ENCODE measurements around the gene SSBP3. TPM values are rescaled to one million over a fixed set of nuclear protein-coding genes. Genes with fewer than 3 reads are reported as not detected.
A peak's percentile ranks its signal among the peaks of the same experiment; 100 is the strongest.

The SSBP3 gene
- total and polyA plus RNA-seq, 2 experiments from 2014 or later, result 47.4 to 68.6 TPM

DNA sequence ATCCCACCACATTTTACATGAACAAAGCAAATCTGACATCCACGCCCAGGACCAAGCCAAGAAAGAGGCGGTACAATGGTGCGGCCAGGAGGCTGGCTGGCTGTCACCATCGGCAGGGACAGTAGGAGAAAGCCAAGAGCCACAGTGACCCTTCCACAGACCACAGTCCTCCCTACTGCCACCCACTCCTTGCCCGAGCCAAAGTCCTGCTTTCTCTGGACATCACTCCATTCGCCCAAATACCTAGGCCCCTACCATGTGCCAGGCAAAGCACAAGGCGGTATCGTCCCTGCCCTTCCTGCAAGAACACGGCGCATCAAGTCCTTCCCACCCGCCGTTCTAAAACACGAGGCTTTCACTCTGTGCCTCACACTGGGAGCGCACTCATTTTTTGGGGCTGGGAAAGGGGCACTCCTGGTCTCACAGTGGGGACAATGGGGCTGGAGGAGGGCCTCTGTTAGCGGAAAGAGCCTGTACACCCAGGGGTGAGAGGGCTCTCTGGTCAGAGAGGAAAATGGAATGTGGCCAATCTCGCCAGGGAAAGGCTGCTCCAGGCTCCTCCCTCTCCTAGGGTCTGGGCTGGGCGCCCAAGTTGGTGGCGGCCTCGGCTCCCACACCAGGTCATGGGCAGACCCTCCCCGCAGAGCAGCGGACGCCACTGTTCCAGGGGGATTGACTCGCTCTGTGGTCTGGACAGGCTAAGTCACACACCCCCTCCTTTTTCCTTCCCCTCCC is 26.5 kb downstream of the SSBP3 start:
- peak overlapping the region; percentile 78 for H3K4me2 ChIP-seq
- H3K27me3 ChIP-seq (ENCODE audit: insufficient read depth), result no peaks in the 10 kb centered on the region
- H3K36me3 ChIP-seq (ENCODE audit: insufficient read depth), result peaks cover under 1% of the 10 kb centered on the region; the same call in 1 of the 2 replicates
- peaks cover 69% of the 10 kb centered on the region for H3K4me1 Mint-ChIP-seq
- peaks cover 15% of the 10 kb centered on the region for H3F3A ChIP-seq (replicated peaks; ENCODE audit: low read depth)
- H3K79me2 ChIP-seq (replicated peaks; ENCODE audit: insufficient read depth), result peaks cover 97% of the 10 kb centered on the region
- no peak overlapping the region; the same call in 2 of the 3 replicates for H3K4me3 Mint-ChIP-seq
- no peak overlapping the region for H2AFZ ChIP-seq
- H3K4me1 ChIP-seq (ENCODE audit: insufficient read depth), result peaks cover 69% of the 10 kb centered on the region
- H3K4me3 ChIP-seq, result no peak overlapping the region
- peak overlapping the region; percentile 98 for H3K27ac ChIP-seq (ENCODE audit: low read depth)
- ATAC-seq, result peak; percentile 21
- peaks cover 9% of the 10 kb centered on the region for H3K27me3 Mint-ChIP-seq (ENCODE audit: insufficient read depth, low read depth, poor library complexity)
- peak; percentile 40 for DNase-seq (ENCODE audit: low spot score)
- TF ChIP-seq, protein P1, sequence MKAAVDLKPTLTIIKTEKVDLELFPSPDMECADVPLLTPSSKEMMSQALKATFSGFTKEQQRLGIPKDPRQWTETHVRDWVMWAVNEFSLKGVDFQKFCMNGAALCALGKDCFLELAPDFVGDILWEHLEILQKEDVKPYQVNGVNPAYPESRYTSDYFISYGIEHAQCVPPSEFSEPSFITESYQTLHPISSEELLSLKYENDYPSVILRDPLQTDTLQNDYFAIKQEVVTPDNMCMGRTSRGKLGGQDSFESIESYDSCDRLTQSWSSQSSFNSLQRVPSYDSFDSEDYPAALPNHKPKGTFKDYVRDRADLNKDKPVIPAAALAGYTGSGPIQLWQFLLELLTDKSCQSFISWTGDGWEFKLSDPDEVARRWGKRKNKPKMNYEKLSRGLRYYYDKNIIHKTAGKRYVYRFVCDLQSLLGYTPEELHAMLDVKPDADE (IDR thresholded peaks at IDR 0.05), result no peak
- TF ChIP-seq POLR2AphosphoS5 (IDR thresholded peaks at IDR 0.05; ENCODE audit: low read depth), result no peak
- TF ChIP-seq NANOG (IDR thresholded peaks at IDR 0.05; ENCODE audit: borderline replicate concordance), result no peak
- TF ChIP-seq EZH2 (IDR thresholded peaks at IDR 0.05; ENCODE audit: low read depth, unreplicated experiment), result no peak
- no peak for TF ChIP-seq STAT1 (IDR thresholded peaks at IDR 0.05; ENCODE audit: unreplicated experiment)
- TF ChIP-seq CREB1 (CRISPR knock-in tag; IDR thresholded peaks at IDR 0.05; ENCODE audit: low read depth), result no peak
- TF ChIP-seq, protein P2, sequence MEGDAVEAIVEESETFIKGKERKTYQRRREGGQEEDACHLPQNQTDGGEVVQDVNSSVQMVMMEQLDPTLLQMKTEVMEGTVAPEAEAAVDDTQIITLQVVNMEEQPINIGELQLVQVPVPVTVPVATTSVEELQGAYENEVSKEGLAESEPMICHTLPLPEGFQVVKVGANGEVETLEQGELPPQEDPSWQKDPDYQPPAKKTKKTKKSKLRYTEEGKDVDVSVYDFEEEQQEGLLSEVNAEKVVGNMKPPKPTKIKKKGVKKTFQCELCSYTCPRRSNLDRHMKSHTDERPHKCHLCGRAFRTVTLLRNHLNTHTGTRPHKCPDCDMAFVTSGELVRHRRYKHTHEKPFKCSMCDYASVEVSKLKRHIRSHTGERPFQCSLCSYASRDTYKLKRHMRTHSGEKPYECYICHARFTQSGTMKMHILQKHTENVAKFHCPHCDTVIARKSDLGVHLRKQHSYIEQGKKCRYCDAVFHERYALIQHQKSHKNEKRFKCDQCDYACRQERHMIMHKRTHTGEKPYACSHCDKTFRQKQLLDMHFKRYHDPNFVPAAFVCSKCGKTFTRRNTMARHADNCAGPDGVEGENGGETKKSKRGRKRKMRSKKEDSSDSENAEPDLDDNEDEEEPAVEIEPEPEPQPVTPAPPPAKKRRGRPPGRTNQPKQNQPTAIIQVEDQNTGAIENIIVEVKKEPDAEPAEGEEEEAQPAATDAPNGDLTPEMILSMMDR (conservative IDR thresholded peaks at IDR 0.05; ENCODE audit: low read depth in 2 of 2), result no peak
- TF ChIP-seq, protein P3, sequence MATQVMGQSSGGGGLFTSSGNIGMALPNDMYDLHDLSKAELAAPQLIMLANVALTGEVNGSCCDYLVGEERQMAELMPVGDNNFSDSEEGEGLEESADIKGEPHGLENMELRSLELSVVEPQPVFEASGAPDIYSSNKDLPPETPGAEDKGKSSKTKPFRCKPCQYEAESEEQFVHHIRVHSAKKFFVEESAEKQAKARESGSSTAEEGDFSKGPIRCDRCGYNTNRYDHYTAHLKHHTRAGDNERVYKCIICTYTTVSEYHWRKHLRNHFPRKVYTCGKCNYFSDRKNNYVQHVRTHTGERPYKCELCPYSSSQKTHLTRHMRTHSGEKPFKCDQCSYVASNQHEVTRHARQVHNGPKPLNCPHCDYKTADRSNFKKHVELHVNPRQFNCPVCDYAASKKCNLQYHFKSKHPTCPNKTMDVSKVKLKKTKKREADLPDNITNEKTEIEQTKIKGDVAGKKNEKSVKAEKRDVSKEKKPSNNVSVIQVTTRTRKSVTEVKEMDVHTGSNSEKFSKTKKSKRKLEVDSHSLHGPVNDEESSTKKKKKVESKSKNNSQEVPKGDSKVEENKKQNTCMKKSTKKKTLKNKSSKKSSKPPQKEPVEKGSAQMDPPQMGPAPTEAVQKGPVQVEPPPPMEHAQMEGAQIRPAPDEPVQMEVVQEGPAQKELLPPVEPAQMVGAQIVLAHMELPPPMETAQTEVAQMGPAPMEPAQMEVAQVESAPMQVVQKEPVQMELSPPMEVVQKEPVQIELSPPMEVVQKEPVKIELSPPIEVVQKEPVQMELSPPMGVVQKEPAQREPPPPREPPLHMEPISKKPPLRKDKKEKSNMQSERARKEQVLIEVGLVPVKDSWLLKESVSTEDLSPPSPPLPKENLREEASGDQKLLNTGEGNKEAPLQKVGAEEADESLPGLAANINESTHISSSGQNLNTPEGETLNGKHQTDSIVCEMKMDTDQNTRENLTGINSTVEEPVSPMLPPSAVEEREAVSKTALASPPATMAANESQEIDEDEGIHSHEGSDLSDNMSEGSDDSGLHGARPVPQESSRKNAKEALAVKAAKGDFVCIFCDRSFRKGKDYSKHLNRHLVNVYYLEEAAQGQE (IDR thresholded peaks at IDR 0.05; ENCODE audit: unreplicated experiment), result no peak
- no peak for TF ChIP-seq ZNF114 (CRISPR knock-in tag; IDR thresholded peaks at IDR 0.05)
- no peak for TF ChIP-seq ZNF331 (CRISPR knock-in tag; IDR thresholded peaks at IDR 0.05; ENCODE audit: low read depth)
- no peak for TF ChIP-seq JUNB (IDR thresholded peaks at IDR 0.05; ENCODE audit: unreplicated experiment)
- TF ChIP-seq, protein P4, sequence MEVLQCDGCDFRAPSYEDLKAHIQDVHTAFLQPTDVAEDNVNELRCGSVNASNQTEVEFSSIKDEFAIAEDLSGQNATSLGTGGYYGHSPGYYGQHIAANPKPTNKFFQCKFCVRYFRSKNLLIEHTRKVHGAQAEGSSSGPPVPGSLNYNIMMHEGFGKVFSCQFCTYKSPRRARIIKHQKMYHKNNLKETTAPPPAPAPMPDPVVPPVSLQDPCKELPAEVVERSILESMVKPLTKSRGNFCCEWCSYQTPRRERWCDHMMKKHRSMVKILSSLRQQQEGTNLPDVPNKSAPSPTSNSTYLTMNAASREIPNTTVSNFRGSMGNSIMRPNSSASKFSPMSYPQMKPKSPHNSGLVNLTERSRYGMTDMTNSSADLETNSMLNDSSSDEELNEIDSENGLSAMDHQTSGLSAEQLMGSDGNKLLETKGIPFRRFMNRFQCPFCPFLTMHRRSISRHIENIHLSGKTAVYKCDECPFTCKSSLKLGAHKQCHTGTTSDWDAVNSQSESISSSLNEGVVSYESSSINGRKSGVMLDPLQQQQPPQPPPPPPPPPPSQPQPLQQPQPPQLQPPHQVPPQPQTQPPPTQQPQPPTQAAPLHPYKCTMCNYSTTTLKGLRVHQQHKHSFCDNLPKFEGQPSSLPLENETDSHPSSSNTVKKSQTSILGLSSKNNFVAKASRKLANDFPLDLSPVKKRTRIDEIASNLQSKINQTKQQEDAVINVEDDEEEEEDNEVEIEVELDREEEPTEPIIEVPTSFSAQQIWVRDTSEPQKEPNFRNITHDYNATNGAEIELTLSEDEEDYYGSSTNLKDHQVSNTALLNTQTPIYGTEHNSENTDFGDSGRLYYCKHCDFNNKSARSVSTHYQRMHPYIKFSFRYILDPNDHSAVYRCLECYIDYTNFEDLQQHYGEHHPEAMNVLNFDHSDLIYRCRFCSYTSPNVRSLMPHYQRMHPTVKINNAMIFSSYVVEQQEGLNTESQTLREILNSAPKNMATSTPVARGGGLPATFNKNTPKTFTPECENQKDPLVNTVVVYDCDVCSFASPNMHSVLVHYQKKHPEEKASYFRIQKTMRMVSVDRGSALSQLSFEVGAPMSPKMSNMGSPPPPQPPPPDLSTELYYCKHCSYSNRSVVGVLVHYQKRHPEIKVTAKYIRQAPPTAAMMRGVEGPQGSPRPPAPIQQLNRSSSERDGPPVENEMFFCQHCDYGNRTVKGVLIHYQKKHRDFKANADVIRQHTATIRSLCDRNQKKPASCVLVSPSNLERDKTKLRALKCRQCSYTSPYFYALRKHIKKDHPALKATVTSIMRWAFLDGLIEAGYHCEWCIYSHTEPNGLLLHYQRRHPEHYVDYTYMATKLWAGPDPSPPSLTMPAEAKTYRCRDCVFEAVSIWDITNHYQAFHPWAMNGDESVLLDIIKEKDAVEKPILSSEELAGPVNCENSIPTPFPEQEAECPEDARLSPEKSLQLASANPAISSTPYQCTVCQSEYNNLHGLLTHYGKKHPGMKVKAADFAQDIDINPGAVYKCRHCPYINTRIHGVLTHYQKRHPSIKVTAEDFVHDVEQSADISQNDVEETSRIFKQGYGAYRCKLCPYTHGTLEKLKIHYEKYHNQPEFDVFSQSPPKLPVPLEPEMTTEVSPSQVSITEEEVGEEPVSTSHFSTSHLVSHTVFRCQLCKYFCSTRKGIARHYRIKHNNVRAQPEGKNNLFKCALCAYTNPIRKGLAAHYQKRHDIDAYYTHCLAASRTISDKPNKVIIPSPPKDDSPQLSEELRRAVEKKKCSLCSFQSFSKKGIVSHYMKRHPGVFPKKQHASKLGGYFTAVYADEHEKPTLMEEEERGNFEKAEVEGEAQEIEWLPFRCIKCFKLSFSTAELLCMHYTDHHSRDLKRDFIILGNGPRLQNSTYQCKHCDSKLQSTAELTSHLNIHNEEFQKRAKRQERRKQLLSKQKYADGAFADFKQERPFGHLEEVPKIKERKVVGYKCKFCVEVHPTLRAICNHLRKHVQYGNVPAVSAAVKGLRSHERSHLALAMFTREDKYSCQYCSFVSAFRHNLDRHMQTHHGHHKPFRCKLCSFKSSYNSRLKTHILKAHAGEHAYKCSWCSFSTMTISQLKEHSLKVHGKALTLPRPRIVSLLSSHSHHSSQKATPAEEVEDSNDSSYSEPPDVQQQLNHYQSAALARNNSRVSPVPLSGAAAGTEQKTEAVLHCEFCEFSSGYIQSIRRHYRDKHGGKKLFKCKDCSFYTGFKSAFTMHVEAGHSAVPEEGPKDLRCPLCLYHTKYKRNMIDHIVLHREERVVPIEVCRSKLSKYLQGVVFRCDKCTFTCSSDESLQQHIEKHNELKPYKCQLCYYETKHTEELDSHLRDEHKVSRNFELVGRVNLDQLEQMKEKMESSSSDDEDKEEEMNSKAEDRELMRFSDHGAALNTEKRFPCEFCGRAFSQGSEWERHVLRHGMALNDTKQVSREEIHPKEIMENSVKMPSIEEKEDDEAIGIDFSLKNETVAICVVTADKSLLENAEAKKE (CRISPR knock-in tag; IDR thresholded peaks at IDR 0.05), result no peak
- TF ChIP-seq EZH2phosphoT487 (IDR thresholded peaks at IDR 0.05; ENCODE audit: unreplicated experiment), result no peak
- H3K27ac Mint-ChIP-seq, result peak overlapping the region; percentile 94
- H3K9me3 Mint-ChIP-seq, result no peaks in the 10 kb centered on the region; the same call in 2 of the 3 replicates
- no peaks in the 10 kb centered on the region for H3K9me2 ChIP-seq (ENCODE audit: insufficient read depth)
- H3K36me3 Mint-ChIP-seq (ENCODE audit: low read depth), result peaks cover 30% of the 10 kb centered on the region
- peaks cover 18% of the 10 kb centered on the region; the same call in 1 of the 2 replicates for H4K20me1 ChIP-seq (replicated peaks; ENCODE audit: insufficient read depth)
